HL-60 (cell line): Measurements from ENCODE around the gene DEGS2.

Experiments
- GABPA ChIP-seq: IDR thresholded peaks from 2 replicates; pipeline ENCODE4 v1.6.1; 2012; ENCODE audit warnings: low read depth
- POLR2AphosphoS5 ChIP-seq: IDR thresholded peaks from 2 replicates; pipeline ENCODE4 v1.6.1; 2012; ENCODE audit warnings: low read depth
- TF ChIP-seq, protein P1 (sequence below): IDR thresholded peaks from one replicate; pipeline ENCODE4 v1.5.1; 2011; ENCODE audit warnings: low read length, control low read depth, inconsistent platforms; ENCODE audit not compliant: insufficient read depth

- TF ChIP-seq GABPA (no peak), POLR2AphosphoS5 (no peak)
- TF ChIP-seq, protein P1, sequence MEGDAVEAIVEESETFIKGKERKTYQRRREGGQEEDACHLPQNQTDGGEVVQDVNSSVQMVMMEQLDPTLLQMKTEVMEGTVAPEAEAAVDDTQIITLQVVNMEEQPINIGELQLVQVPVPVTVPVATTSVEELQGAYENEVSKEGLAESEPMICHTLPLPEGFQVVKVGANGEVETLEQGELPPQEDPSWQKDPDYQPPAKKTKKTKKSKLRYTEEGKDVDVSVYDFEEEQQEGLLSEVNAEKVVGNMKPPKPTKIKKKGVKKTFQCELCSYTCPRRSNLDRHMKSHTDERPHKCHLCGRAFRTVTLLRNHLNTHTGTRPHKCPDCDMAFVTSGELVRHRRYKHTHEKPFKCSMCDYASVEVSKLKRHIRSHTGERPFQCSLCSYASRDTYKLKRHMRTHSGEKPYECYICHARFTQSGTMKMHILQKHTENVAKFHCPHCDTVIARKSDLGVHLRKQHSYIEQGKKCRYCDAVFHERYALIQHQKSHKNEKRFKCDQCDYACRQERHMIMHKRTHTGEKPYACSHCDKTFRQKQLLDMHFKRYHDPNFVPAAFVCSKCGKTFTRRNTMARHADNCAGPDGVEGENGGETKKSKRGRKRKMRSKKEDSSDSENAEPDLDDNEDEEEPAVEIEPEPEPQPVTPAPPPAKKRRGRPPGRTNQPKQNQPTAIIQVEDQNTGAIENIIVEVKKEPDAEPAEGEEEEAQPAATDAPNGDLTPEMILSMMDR: no peak
Observed at GRCh38 chr14:100165376-100165775, 5.9 kb upstream of the DEGS2 start.
